NK-92 (cell line): Measurements from ENCODE around the gene FOXO3.
"Not testable (repeated sequence)": the region's sequence is repeated elsewhere in the genome, so short reads cannot be mapped to it uniquely, and the experiment has no call there.

Experiments used
- DNase-seq: peaks from one replicate; lab custom pipeline; 2025; ENCODE audit not compliant: unreplicated experiment; lab: John Stamatoyannopoulos, UW

The FOXO3 gene

GRCh38 chr6:108555399-108556052 lies 5.2 kb upstream of the FOXO3 start:
- no peak for DNase-seq

DNA sequence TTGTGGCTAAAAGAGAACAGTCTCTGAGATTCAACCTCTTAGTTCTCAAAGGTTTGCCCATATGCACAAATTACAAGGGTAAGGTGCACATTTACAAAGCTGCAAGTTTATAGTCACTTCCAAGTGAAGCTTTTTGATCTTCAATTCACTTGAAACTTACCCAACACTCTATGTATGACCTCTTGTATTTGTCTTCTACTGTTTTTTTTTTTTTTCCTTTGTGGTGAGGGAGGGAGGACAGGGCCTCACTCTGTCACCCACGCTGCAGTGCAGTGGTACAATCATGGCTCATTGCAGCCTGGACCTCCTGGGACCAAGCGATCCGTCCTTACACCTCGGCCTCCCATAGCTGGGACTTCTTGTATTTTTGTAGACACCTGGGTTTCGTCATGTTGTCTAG lies 4.5 kb upstream of the FOXO3 start:
- DNase-seq: no peak

DNA sequence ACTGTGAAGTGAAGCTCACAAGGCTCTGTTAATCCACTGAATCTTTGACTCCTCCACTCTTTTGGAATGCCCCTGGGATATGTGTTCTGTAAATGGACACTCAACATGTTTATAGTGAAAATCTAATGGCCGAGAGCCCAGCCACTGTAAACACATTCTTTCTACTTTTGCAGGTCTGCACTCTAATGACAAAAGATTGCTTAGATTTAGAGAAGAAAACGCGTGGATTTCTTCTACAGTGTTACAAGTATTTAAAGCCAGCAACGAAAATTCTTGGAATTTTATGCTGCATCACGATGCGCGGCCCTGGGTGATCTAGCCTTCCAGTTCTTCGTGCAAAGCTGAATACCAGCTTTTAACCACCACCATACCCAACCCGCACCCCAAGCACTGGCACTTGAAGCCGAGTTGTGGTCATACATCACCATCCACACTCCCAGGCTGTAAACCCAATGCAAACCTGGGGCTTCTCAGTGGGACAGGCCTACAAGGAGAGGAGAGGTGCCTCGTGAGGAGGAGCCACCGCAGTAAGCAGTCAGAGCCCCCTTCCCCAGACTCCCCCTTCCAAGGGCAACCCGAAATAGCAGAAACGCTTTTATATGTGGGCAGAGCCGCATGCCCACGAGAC lies 3.7 kb upstream of the FOXO3 start:
- DNase-seq: no peak

- DNase-seq: peak; percentile 33
Observed at GRCh38 chr6:108557494-108558371, 3.0 kb upstream of the FOXO3 start.

DNA sequence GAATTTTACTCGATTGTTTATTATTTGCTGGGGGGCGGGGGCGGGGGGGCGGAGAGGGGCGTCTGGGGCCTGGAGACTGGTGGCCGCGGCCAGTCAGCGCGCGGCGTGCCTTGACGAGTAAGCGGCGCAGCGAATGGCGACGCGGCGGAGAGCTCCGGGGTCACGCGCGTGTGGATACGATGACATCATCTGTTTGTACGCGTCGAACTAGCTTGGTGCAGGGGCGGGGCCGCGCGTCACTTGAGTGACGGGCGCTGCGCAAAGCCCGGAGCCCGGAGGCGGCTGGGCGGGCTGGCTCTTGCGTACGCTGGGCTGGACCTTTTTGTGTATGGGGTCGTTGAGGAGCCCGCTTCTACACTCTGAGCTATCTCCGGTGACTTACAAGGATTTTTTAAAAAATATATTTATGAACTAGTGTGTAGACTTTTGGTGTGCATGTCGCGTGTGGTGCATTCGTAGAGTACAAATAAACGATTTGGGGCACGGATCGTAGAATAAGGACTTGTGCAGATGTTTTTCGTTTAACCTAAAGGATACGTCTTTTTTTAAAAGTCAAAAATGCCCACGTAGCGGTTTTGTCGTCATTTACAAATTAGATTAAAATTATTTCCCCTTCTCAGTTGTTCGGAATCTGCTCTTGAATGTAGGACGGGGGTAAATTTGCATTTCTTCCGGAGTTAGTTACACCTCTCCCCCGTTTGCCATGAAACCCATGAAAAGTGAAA lies 2.2 kb upstream of the FOXO3 start:
- peak; percentile 86 for DNase-seq

DNA sequence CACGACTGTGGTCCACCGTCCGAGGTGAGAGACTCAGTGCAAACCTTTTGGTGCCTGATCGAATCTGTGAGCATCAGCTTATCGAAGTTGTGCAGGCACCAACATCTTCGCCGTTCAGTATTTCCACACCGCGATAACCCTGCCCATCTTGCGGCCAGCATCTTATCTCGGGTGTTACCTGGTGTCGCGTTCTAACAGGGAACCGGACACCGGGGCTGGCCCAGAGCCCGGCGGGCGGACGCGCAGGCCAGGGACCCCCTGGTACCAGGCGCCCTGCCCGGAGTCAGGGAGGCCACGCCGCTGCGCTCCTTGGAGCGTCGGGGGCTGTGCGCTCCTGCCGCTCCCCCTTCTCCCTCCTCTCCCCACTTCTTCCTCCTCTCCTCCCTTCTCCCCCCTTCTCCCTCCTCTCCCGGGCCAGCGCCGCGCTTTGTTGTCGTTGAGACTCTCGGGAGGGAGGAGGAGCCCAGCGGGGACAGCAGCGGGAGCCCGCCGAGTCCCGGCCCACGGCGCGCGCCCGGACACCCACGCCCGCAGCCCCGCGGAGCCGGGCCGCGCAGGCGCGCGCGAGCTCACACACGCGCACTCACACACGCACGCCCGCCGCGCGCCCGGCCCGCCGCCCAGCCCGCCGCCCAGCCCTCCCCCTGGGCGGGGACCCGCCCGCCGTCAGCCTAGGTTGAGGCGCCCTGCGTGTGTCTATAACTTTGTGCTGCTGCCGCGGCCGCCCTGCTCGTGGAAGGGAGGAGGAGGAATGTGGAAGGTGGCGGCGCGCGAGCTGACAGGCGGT lies 1.4 kb upstream of the FOXO3 start:
- peak; percentile 21 for DNase-seq

GRCh38 chr6:108559884-108560462 lies 744 bp upstream of the FOXO3 start:
- no peak for DNase-seq

DNA sequence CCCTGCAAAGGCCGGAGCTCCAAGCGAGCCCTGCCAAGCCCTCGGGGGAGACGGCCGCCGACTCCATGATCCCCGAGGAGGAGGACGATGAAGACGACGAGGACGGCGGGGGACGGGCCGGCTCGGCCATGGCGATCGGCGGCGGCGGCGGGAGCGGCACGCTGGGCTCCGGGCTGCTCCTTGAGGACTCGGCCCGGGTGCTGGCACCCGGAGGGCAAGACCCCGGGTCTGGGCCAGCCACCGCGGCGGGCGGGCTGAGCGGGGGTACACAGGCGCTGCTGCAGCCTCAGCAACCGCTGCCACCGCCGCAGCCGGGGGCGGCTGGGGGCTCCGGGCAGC lies 561 bp downstream of the FOXO3 start:
- DNase-seq: not testable (repeated sequence)

DNA sequence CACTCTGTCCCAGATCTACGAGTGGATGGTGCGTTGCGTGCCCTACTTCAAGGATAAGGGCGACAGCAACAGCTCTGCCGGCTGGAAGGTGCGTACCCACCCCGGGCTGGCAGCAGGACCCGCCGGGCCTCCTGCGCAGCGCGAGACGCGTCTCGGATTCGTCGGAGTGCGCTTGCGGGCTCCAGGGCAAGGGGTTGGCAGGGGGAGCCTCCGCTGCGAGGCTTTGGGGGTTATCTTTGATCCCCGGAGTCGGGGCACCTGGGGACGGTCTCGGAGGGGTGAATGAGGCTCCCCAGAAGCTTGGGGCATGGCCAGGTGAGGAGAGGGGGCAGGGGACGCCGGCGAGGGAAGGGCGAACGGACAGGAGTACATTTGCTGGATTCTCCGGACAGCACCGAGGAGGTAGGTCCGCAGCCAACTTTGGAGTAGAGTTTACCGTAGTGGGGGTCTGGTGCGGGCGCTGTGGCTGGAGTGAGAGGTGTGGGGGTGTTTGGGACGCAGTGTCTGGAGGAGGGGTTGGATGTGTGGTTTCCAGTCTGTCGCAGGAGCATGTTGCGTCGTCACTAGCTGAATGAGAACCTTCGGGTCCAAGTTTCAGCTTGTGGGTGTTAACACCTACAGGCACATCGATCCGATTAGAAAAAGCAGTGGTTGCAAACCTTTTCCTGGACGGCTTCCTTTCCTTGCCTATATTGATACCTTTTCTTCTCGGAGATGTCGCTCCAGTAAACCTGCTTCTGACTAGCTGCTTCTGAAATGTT lies 1.2 kb downstream of the FOXO3 start:
- DNase-seq: peak; percentile 100

DNA sequence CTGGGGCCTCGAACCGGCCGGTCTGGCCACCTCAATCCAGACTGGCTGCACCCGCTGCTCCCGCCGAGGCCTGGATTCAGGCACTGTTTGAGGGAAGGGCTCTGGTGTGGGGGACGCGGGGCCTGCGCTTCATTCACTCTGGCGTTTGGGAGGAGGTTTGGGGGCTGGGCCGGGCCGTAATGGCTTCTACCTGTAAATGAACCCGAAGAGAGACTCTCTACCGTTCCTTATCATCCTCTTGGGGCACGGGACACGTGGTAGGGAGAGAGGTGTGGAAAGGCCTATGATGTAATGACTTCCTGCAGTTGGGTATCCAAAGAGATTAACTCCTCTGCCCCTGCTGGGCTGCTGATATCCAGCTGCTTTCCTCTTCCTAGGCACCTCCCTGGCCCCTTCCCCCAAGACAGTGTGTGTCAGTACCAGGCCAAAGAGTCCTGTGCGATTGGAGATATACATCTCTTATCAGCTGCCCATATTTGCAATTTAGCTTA lies 1.8 kb downstream of the FOXO3 start:
- no peak for DNase-seq

- no peak for DNase-seq
Observed at GRCh38 chr6:108563292-108563691, 2.6 kb downstream of the FOXO3 start.

DNA sequence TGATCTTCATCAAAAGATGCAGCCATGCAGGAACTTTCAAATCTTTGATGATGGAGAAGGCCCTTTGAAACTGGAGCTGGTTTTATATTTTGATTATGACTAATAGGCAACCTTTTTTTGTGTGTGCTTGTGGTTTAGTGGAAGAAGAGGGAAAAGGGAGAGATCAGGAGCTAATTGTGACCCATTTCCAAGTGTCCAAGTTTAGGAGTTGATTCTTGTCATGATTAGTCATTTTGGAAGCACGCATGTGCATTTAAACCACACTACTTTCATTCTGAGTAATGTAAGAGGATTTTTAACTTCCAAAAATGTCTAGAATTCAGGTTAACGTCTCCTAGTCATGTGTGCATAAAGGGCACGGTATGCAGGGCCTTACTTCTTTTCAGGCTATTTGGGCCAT lies 3.5 kb downstream of the FOXO3 start:
- DNase-seq: no peak

DNA sequence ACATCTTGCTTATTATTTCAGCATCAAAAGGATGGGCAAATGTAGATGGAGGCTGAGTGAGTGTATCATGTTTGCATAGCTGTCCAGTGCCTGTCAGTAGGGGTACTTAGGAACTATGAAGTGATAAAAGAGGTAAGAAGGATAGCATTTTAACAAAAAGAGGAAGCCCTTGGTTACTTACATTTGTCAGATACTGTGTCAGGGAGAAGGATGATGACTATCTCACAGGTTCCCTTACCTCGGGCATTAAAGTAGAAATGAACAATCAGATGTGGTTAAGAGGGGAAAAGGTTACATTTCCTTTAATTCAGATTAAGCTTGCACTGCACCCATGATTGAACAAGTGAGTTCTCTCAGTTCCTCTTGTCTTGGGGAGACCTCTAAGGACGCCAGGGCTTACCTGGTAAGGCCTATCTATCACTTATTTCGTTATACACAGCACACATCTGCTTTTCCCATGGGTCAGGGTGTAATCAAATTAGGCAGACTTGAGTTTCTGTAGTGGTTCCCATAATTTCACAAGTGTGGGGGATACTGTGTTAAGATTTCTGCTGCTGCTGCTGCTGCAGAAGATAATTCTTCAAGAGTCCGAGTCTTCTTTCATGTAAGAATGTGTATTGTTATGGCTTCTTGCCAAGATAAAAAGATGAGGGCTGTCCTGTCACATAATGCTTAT lies 4.5 kb downstream of the FOXO3 start:
- no peak for DNase-seq

GRCh38 chr6:108565893-108566292 lies 5.2 kb downstream of the FOXO3 start:
- no peak for DNase-seq

DNA sequence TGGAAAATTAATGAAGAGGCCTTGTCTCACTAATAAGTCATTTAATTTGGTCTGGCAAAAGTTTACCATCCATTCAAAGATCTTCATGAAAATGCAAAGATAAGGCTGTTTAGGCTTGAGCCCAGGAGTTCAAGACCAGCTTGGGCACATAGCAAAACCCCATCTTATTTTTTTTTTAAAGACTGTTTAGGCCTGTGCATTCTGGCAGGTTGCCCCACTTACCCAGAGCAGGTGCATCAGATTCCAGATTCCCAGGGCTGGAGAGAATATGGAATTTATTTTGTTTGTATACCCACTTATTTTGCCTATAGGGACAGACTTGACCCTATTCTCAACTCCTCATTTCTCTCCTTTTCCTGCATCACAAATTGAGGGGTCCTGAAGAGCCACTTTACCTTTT lies 5.7 kb downstream of the FOXO3 start:
- no peak for DNase-seq

- DNase-seq: no peak
Observed at GRCh38 chr6:108568101-108568500, 7.4 kb downstream of the FOXO3 start.

DNA sequence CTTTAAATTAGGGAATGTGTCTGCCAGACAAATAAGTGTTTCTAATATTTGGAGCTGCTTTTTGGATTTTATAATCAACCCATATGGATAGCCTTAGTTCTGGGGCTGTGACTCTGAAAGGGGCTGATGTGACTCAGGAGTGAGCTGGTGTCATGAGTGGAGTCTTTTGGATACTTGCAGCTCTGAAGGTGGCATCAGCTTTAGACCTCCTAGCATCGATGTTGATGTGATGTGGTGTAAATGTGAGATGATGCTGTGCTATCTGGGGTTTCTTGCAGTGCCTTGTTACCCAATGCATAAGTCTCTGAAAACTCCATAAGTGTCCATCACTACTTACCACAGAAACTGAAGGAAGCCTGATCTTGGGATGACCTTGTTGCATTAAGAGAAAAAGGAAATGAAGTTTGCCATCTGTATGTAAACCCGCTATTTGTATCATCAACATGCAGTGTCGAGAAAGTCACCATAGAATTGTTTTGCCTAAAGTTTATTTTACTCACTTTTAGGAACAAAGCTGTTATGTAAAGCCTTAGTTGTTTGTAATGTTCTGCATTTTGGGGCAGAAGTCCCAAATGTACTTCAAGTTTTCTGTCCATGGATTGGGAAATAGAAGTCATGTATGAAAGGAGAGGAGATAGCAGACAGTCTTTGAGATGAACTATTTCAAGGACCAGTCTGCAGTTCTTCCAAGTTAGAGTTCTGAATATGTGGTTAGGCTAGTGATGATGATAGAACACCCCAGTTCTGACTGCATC lies 8.0 kb downstream of the FOXO3 start:
- no peak for DNase-seq

GRCh38 chr6:108570517-108570916 lies 9.8 kb downstream of the FOXO3 start:
- no peak for DNase-seq
